ENCODE data around the gene SLC25A48. TPM values are rescaled to one million over a fixed set of nuclear protein-coding genes. Genes with fewer than 3 reads are reported as not detected.

The SLC25A48 gene
- total RNA-seq, 2 donors from 2014 or later, result 0.78 to 2.8 TPM

DNA sequence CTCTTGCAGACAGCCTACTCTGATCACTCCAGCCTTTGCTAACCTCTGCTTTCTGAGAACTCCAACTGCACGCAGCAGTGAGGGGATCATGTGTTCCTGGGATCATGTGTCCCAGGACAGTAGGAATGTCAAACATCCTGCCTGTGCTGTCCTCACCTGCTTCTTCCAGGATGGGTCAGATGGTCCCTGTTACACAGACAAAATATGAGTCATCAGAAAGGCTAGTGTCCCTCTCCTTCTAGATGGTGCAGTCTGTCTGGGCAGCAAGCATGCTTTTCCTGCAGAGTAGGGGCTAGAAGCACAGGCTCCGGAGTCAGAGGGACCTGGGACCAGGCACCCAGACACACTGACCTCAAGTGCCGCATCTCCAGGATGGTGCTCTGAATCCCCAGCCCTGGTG is 20.1 kb upstream of the SLC25A48 start:
- H3K4me3 ChIP-seq, result no peak overlapping the region
- TF ChIP-seq, protein P1, sequence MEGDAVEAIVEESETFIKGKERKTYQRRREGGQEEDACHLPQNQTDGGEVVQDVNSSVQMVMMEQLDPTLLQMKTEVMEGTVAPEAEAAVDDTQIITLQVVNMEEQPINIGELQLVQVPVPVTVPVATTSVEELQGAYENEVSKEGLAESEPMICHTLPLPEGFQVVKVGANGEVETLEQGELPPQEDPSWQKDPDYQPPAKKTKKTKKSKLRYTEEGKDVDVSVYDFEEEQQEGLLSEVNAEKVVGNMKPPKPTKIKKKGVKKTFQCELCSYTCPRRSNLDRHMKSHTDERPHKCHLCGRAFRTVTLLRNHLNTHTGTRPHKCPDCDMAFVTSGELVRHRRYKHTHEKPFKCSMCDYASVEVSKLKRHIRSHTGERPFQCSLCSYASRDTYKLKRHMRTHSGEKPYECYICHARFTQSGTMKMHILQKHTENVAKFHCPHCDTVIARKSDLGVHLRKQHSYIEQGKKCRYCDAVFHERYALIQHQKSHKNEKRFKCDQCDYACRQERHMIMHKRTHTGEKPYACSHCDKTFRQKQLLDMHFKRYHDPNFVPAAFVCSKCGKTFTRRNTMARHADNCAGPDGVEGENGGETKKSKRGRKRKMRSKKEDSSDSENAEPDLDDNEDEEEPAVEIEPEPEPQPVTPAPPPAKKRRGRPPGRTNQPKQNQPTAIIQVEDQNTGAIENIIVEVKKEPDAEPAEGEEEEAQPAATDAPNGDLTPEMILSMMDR (IDR thresholded peaks at IDR 0.05), result no peak
- no peak overlapping the region for H3K27ac ChIP-seq
- H3K36me3 ChIP-seq, result no peaks in the 10 kb centered on the region
- H3K27me3 ChIP-seq (replicated peaks; ENCODE audit: insufficient read depth), result peaks cover 5% of the 10 kb centered on the region
- no peak for DNase-seq (ENCODE audit: low spot score)
- no peaks in the 10 kb centered on the region for H3K4me1 ChIP-seq (ENCODE audit: control insufficient read depth in 1 of 2, low read depth in 2 of 2)
- H3K9me3 ChIP-seq, result no peaks in the 10 kb centered on the region
- no peak for ATAC-seq (ENCODE audit: insufficient number of reproducible peaks, low FRiP score, low read depth)

DNA sequence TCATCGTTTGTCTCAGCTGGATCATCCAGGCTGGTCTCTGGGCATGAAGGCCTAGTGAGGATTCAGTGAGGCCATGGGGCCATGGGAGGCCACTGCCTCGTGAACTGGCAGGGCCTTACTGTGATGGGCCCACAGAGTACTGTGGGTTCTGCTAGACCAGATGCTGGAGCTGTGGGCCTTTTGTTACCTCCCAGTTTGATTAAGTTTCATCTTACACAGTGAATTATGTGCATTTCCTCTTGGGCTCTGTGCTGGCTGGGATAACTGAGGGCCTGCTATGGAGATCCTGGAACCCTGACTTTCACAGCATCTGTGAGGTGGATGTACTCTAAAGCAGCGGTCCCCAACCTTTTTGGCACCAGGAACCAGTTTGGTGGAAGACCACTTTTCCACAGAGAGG is 19.7 kb upstream of the SLC25A48 start:
- ATAC-seq (ENCODE audit: insufficient number of reproducible peaks, low FRiP score, low read depth), result no peak
- no peak overlapping the region for H3K27ac ChIP-seq

DNA sequence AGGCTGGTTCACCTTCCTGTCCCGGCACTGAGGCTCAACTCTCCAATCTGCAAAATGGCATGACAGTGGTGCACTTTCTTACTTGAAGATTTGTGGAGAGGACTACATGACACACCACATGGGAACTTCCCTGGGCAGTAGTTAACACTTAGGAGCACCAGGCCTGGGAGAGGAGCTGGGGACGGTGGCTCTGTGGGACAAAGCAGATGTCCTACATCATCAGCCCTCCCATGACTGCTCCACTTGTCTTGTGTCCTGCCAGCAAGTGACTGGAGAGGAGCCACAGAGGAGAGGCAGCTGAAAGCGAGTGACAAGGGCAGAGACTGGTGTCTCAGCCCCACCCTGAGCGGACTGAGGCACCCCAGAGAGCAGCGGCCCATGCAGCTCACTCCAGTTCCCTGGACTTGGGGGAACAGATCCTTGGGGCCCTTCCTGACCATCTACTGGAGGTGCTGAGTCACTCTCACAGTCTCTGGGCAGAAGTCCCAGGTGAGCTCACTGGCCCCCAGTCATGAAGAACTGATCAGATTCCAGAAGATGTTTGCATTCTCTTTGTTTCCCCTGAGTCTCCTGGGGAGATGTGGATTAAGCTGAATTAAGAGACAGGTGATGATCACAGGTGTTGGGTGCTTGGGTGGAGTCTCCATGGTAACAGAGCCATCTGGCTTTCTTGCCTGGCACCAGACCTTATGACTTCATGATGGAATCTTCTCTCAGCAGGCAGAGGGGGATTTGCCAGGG is 13.2 kb upstream of the SLC25A48 start:
- Histone ChIP-seq H3K9me3 (no peaks in the 10 kb centered on the region), H3K27me3 (replicated peaks; ENCODE audit: insufficient read depth) (no peaks in the 10 kb centered on the region), H3K36me3 (no peaks in the 10 kb centered on the region), H3K27ac (no peak overlapping the region), H3K4me3 (no peak overlapping the region), H3K4me1 (ENCODE audit: control insufficient read depth in 1 of 2, low read depth in 2 of 2) (no peaks in the 10 kb centered on the region)
- TF ChIP-seq, protein P1 (IDR thresholded peaks at IDR 0.05), result no peak
- DNase-seq (ENCODE audit: low spot score) (no peak), ATAC-seq (ENCODE audit: insufficient number of reproducible peaks, low FRiP score, low read depth) (no peak)

More for the DNA sequence above, 19.7 kb upstream of the SLC25A48 start:
- Histone ChIP-seq H3K36me3 (no peaks in the 10 kb centered on the region), H3K4me1 (ENCODE audit: control insufficient read depth in 1 of 2, low read depth in 2 of 2) (no peaks in the 10 kb centered on the region), H3K27me3 (replicated peaks; ENCODE audit: insufficient read depth) (peaks cover 5% of the 10 kb centered on the region), H3K9me3 (no peaks in the 10 kb centered on the region), H3K4me3 (no peak overlapping the region)
- TF ChIP-seq, protein P1 (IDR thresholded peaks at IDR 0.05), result no peak
- no peak for DNase-seq (ENCODE audit: low spot score)

DNA sequence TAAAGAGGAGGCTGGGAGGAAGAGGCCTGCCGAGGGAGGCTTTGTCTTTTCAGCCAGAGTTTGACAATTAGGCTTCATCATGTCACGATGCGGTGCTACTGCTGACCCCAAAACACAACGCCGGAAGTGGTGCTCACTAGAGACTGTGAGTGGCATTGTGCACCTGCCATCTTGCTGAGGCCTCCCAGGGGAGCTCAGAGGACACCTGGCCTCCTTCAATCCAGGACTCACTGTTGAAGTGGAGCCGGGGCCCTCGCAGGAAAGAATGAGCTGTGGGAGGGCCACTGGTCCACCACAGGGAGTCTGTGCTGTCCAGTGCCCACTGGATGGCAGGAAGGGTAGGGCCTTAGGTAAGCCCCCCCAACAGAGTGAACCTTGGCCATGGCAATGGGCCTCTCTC is 12.7 kb upstream of the SLC25A48 start:
- TF ChIP-seq, protein P1 (IDR thresholded peaks at IDR 0.05), result no peak
- H3K4me1 ChIP-seq (ENCODE audit: control insufficient read depth in 1 of 2, low read depth in 2 of 2), result no peaks in the 10 kb centered on the region
- no peaks in the 10 kb centered on the region for H3K36me3 ChIP-seq
- DNase-seq (ENCODE audit: low spot score), result no peak
- no peaks in the 10 kb centered on the region for H3K9me3 ChIP-seq
- H3K27ac ChIP-seq, result no peak overlapping the region
- H3K27me3 ChIP-seq (replicated peaks; ENCODE audit: insufficient read depth), result no peaks in the 10 kb centered on the region
- no peak overlapping the region for H3K4me3 ChIP-seq
- ATAC-seq (ENCODE audit: insufficient number of reproducible peaks, low FRiP score, low read depth), result no peak

DNA sequence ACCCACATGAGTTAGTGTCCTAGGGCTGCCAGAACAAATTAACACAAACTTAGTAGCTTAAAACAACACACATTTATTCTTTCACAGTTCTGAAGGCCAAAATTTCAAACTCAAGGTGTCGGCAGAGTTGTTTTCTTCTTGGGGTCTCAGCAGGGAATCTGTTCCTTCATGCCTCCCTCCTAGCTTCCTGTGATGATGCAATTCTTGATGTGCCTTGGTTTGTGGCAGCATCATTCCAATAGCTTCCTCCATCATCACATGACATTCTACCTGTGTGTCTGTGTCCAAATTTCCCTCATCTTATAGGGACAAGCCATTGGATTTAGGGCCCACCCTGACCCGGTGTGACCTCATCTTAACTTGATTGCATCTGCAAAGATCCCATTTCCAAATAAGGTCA is 12.2 kb upstream of the SLC25A48 start:
- Histone ChIP-seq H3K27me3 (replicated peaks; ENCODE audit: insufficient read depth) (no peaks in the 10 kb centered on the region), H3K27ac (no peak overlapping the region), H3K9me3 (no peaks in the 10 kb centered on the region), H3K4me3 (no peak overlapping the region), H3K4me1 (ENCODE audit: control insufficient read depth in 1 of 2, low read depth in 2 of 2) (no peaks in the 10 kb centered on the region), H3K36me3 (no peaks in the 10 kb centered on the region)
- ATAC-seq (ENCODE audit: insufficient number of reproducible peaks, low FRiP score, low read depth), result no peak
- no peak for DNase-seq (ENCODE audit: low spot score)
- TF ChIP-seq, protein P1 (IDR thresholded peaks at IDR 0.05), result no peak
